ENCODE results near the gene STX16. TPM values are rescaled to one million over a fixed set of nuclear protein-coding genes. Genes with fewer than 3 reads are reported as not detected.

Gene STX16
- total RNA-seq, 1 experiment from 2014 or later: 86.0 TPM

DNA sequence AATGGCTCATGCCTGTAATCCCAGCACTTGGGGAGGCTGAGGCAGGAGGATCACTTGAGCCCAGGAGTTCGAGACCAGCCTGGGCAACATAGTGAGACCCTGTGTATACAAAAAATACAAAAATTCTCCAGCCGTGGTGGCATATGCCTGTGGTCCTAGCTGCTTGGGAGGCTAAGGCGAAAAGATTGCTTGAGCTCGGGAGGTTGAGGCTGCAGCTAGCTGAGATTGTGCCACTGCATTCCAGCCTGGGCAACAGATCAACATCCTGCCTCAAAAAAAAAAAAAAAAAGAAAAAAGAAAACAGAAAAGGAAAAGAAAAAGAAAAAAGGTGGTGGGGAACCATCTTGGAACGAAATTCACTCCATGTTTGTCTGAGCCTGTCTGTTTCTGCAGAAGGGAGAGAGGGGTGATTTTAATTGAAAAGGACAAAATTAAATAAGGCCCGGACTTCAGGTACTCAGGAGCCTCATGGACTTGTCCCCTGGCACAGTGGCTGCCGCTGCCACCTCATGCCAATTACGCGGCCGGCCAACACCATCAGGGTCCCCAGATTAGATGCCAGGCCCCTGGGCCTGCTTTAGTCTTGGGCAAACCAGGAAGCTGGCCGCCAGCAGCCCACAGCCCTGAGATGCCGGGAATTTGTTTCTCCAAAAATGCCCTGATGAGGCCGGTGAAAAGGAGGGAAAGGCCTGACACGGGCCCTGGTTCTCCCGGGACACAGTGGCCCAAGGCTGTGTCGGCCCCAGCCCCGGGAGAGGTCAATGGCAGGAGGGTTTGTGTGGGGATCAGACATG is 37.8 kb upstream of the STX16 start:
- no TSS peak for BruUV-seq (replicated peaks)
- Mint-ChIP-seq H3K4me1 (ENCODE audit: low read depth, unreplicated experiment) (no peaks in the 10 kb centered on the region), H3K9me3 (ENCODE audit: low read depth, unreplicated experiment) (no peaks in the 10 kb centered on the region), H3K4me3 (ENCODE audit: low read depth, unreplicated experiment) (no peak overlapping the region), H3K27me3 (ENCODE audit: unreplicated experiment) (peaks cover 89% of the 10 kb centered on the region), H3K36me3 (ENCODE audit: insufficient read depth, unreplicated experiment) (no peaks in the 10 kb centered on the region), H3K27ac (ENCODE audit: unreplicated experiment) (no peak overlapping the region)
- no peak for DNase-seq
- TF ChIP-seq, protein P1, sequence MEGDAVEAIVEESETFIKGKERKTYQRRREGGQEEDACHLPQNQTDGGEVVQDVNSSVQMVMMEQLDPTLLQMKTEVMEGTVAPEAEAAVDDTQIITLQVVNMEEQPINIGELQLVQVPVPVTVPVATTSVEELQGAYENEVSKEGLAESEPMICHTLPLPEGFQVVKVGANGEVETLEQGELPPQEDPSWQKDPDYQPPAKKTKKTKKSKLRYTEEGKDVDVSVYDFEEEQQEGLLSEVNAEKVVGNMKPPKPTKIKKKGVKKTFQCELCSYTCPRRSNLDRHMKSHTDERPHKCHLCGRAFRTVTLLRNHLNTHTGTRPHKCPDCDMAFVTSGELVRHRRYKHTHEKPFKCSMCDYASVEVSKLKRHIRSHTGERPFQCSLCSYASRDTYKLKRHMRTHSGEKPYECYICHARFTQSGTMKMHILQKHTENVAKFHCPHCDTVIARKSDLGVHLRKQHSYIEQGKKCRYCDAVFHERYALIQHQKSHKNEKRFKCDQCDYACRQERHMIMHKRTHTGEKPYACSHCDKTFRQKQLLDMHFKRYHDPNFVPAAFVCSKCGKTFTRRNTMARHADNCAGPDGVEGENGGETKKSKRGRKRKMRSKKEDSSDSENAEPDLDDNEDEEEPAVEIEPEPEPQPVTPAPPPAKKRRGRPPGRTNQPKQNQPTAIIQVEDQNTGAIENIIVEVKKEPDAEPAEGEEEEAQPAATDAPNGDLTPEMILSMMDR (IDR thresholded peaks at IDR 0.05; ENCODE audit: unreplicated experiment): no peak
- CTCF ChIA-PET: interaction anchor here (1.5 kb wide), 1 partner anchor 20 kb away, joined by 4 read pairs; no protein-coding TSS in a partner anchor
- intact Hi-C loops (cut with micrococcal nuclease; ENCODE audit: unreplicated experiment): no loop called here

DNA sequence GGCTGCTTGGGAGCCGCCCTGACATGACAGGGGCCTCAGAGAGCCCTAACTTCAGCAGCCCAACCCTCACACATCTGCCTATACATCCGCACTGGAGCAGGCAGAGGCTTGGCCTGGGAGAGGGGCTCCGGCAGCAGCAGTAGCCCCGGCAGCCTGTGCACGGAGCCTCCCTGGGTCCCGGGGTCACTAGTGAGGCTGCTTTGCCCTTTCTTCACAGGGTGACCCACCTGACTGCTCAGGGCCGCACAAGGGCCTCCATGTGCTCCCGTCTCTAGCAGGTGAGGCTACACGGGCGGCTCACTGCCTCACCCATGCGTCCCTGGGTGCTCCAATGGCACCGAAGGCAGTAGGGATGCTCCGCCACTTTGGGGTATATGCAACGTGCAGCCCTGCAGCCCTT is 36.7 kb upstream of the STX16 start:
- DNase-seq: no peak
- peaks cover 86% of the 10 kb centered on the region for H3K27me3 Mint-ChIP-seq (ENCODE audit: unreplicated experiment)
- BruUV-seq (replicated peaks): no TSS peak

DNA sequence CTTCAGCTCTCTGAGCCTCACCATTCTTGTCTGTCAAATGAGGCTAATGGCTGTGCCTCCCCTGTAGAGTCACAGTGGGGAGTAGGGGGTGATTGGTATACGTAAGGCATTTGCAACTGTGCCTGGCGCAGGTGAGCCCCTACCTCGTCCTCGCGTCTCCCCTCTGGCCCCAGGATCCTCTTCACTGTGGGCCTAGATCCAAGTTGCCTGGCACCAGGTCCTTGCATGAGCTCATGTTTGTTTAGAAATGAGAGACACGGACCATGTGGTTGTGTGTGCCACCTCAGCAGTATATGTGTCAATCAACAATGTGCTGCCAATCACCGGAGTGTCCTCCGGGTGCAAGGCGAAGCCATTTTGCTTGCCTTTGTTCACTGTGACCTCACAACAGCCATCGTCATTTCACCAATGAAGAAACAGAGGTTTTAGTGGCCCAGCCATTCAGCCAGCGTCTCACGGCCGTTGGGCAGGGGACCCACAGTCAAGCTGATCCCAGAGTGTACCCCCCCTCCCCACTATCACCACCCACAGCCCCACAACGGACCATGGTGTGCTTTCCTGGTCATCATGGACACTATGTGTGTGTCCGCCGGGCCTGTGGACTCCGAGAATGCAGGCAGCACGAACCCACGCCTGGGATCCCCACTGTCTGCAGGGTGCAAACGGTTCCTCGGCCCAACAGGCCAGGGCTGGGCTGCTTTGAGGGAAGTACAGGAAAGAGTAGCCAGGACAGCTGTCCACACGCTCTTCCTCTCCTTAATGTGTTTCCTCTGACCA is 35.9 kb upstream of the STX16 start:
- BruUV-seq (replicated peaks): no TSS peak
- Mint-ChIP-seq H3K9me3 (ENCODE audit: low read depth, unreplicated experiment) (no peaks in the 10 kb centered on the region), H3K4me1 (ENCODE audit: low read depth, unreplicated experiment) (no peaks in the 10 kb centered on the region), H3K4me3 (ENCODE audit: low read depth, unreplicated experiment) (no peak overlapping the region), H3K27ac (ENCODE audit: unreplicated experiment) (no peak overlapping the region), H3K36me3 (ENCODE audit: insufficient read depth, unreplicated experiment) (no peaks in the 10 kb centered on the region), H3K27me3 (ENCODE audit: unreplicated experiment) (peaks cover 86% of the 10 kb centered on the region)
- intact Hi-C loops (cut with micrococcal nuclease; ENCODE audit: unreplicated experiment): no loop called here
- TF ChIP-seq, protein P1 (IDR thresholded peaks at IDR 0.05; ENCODE audit: unreplicated experiment): no peak
- no peak for DNase-seq
- CTCF ChIA-PET: interaction anchor here (0.6 to 0.9 kb wide), 2 partner anchors 15 to 100 kb away, joined by 3 to 6 read pairs; partner anchors contain the start of gene APCDD1L

More for the DNA sequence above, 36.7 kb upstream of the STX16 start:
- Mint-ChIP-seq H3K4me1 (ENCODE audit: low read depth, unreplicated experiment) (no peaks in the 10 kb centered on the region), H3K36me3 (ENCODE audit: insufficient read depth, unreplicated experiment) (no peaks in the 10 kb centered on the region), H3K27ac (ENCODE audit: unreplicated experiment) (no peak overlapping the region), H3K9me3 (ENCODE audit: low read depth, unreplicated experiment) (no peaks in the 10 kb centered on the region), H3K4me3 (ENCODE audit: low read depth, unreplicated experiment) (no peak overlapping the region)
- CTCF ChIA-PET: interaction anchor here (0.9 kb wide), 1 partner anchor 16 kb away, joined by 6 read pairs; no protein-coding TSS in a partner anchor
- intact Hi-C loops (cut with micrococcal nuclease; ENCODE audit: unreplicated experiment): no loop called here
- TF ChIP-seq, protein P1 (IDR thresholded peaks at IDR 0.05; ENCODE audit: unreplicated experiment): no peak

DNA sequence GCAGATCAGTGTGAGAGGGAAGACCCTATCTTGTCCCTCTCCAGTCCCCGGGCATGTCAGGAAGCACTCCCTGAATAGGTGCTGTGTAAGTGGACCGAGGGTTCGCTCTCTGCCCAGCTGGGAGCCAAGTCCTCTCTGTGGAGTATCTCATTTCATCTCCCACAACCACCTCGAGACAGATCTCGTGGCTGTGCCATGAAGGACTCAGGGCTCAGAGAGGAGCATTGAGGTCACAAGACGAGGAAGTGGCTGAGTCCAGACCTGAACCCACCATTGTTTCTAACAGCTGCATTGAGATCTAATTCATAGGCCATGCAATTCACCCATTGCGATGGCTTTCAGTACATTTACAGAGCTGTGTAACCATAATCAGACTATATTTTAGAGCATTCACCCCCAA is 34.7 kb upstream of the STX16 start:
- H3K4me1 Mint-ChIP-seq (ENCODE audit: low read depth, unreplicated experiment): no peaks in the 10 kb centered on the region
- H3K36me3 Mint-ChIP-seq (ENCODE audit: insufficient read depth, unreplicated experiment): no peaks in the 10 kb centered on the region

More for the DNA sequence above, 34.7 kb upstream of the STX16 start:
- DNase-seq: no peak
- H3K27me3 Mint-ChIP-seq (ENCODE audit: unreplicated experiment): peaks cover 86% of the 10 kb centered on the region
- CTCF ChIA-PET: no interaction called here
- no peak overlapping the region for H3K4me3 Mint-ChIP-seq (ENCODE audit: low read depth, unreplicated experiment)
- BruUV-seq (replicated peaks): no TSS peak
- no peaks in the 10 kb centered on the region for H3K9me3 Mint-ChIP-seq (ENCODE audit: low read depth, unreplicated experiment)
- intact Hi-C loops (cut with micrococcal nuclease; ENCODE audit: unreplicated experiment): no loop called here
- H3K27ac Mint-ChIP-seq (ENCODE audit: unreplicated experiment): no peak overlapping the region
- TF ChIP-seq, protein P1 (IDR thresholded peaks at IDR 0.05; ENCODE audit: unreplicated experiment): no peak
